K562 (cell line): Measurements from ENCODE around the gene PCDH9. TPM values are rescaled to one million over a fixed set of nuclear protein-coding genes. Genes with fewer than 3 reads are reported as not detected.

ENCODE experiments used
- ATAC-seq: fragments of 200-7000 bp; cut with Tn5 transposase; 3 replicates; pipeline ENCODE4 v1.9.1; 2020; ENCODE audit warnings: moderate library complexity
- BruUV-seq: library from RNA; stranded (reverse); fragments of 400-500 nt; replicated peaks from 2 replicates; lab custom pipeline; 2021; lab: Mats Ljungman, UMichigan
- CTCF ChIA-PET: fragments of 300-600 bp; formaldehyde crosslinking; extraction: SDS; loops from one replicate; lab custom pipeline; 2021; ENCODE audit warnings: low intra/inter-chr PET ratio; lab: Yijun Ruan, JAX
- POLR2A ChIA-PET: fragments of 300-600, 350-650 bp; sonication (Branson Sonifier 250); formaldehyde crosslinking; extraction: SDS; loops from one replicate; lab custom pipeline; 2021; ENCODE audit warnings: antibody characterized with exemption, inconsistent platforms; lab: Yijun Ruan, JAX
- DNase-seq, 4 experiments: peaks; one replicate each; pipeline versions ENCODE4 v3.0.0 to v3.0.0-alpha.2; 2011 to 2018; ENCODE audit warnings: low spot score in 3 of 4, mixed read lengths in 3 of 4; ENCODE audit errors: extremely low read depth in 1 of 4
- FAIRE-seq: peaks from 2 replicates; lab custom pipeline; 2011; peaks lifted over from hg19 to GRCh38; lab: Jason Lieb, UNC
- H2AFZ ChIP-seq: 2 replicates; pipeline ENCODE4 v1.6.0; 2011; ENCODE audit warnings: low read depth, low read length, control low read depth, inconsistent platforms
- H3K27ac ChIP-seq: fragments of 200-600 bp; 3 replicates; pipeline ENCODE4 v1.8.0; 2011; ENCODE audit warnings: low read depth, mild to moderate bottlenecking, control low read depth, inconsistent platforms, low read length, moderate library complexity, mixed read lengths; ENCODE audit errors: extremely low read depth
- H3K27me3 ChIP-seq, 2 experiments: fragments of 300-600 bp in 1 of 2; 2 replicates in 1 of 2; 3 replicates in 1 of 2; pipeline versions ENCODE4 v1.6.0 to v1.8.0; 2011; ENCODE audit warnings: inconsistent platforms in 2 of 2, low read length in 2 of 2, mild to moderate bottlenecking in 1 of 2, mixed read lengths in 1 of 2, moderate library complexity in 1 of 2; ENCODE audit not compliant: control insufficient read depth in 2 of 2, insufficient read depth in 2 of 2
- H3K36me3 ChIP-seq: fragments of 300-600 bp; 3 replicates; pipeline ENCODE4 v1.8.0; 2011; ENCODE audit warnings: mild to moderate bottlenecking, low read length, inconsistent platforms; ENCODE audit not compliant: control insufficient read depth, insufficient read depth
- H3K4me1 ChIP-seq, 2 experiments: fragments of 200-600 bp in 1 of 2; replicated peaks in 1 of 2; 2 replicates in 1 of 2; 3 replicates in 1 of 2; pipeline versions ENCODE4 v1.5.1 to v1.8.0; 2011; ENCODE audit warnings: inconsistent platforms in 2 of 2, low read length in 2 of 2, mild to moderate bottlenecking in 1 of 2, mixed read lengths in 1 of 2, moderate library complexity in 1 of 2; ENCODE audit not compliant: control insufficient read depth in 2 of 2, insufficient read depth in 2 of 2
- H3K4me2 ChIP-seq: 2 replicates; pipeline ENCODE4 v1.6.1; 2011; ENCODE audit warnings: low read length, control low read depth, inconsistent platforms, mixed read lengths; ENCODE audit not compliant: insufficient read depth
- H3K4me3 ChIP-seq: fragments of 200-600 bp; sonication (generic), shearing (Covaris generic); 2 replicates; pipeline ENCODE4 v1.5.1; 2016; ENCODE audit warnings: control low read depth, inconsistent platforms
- H3K79me2 ChIP-seq: fragments of 200-600 bp; 3 replicates; pipeline ENCODE4 v1.8.0; 2011; ENCODE audit warnings: low read length, inconsistent platforms; ENCODE audit not compliant: control insufficient read depth, insufficient read depth
- H3K9ac ChIP-seq, 2 experiments: 2 replicates each; pipeline versions ENCODE4 v1.6.0 to v1.6.1; 2011; ENCODE audit warnings: low read depth in 2 of 2, low read length in 2 of 2, control low read depth in 1 of 2, inconsistent platforms in 1 of 2, mild to moderate bottlenecking in 1 of 2, mixed read lengths in 1 of 2; ENCODE audit not compliant: insufficient read depth in 1 of 2
- H3K9me1 ChIP-seq: one replicate; pipeline ENCODE4 v1.6.0; 2011; ENCODE audit warnings: inconsistent platforms, mild to moderate bottlenecking, low read length, moderate library complexity; ENCODE audit not compliant: control insufficient read depth, insufficient read depth
- H3K9me3 ChIP-seq: replicated peaks from 2 replicates; pipeline ENCODE4 v1.5.1; 2011; ENCODE audit warnings: low read depth, low read length, inconsistent platforms; ENCODE audit not compliant: control insufficient read depth, insufficient read depth
- H4K20me1 ChIP-seq: replicated peaks from 2 replicates; pipeline ENCODE4 v1.6.1; 2011; ENCODE audit warnings: low read length, inconsistent platforms, mixed read lengths; ENCODE audit not compliant: control insufficient read depth, insufficient read depth
- CEBPB ChIP-seq: fragments of 450-650 bp; IDR thresholded peaks from 2 replicates; pipeline ENCODE4 v1.6.1; 2016; ENCODE audit warnings: missing genetic modification characterization, missing compliant biosample characterization
- CEBPG ChIP-seq, 3 experiments: fragments of 200-800 bp in 1 of 3; sonication (Bioruptor generic) in 1 of 3; sonication (generic) in 1 of 3; formaldehyde crosslinking in 1 of 3; IDR thresholded peaks in 2 of 3; conservative IDR thresholded peaks in 1 of 3; 2 replicates each; pipeline versions ENCODE4 v1.6.1 to v1.8.0; 2016 to 2022; ENCODE audit warnings: missing compliant biosample characterization in 2 of 3, missing genetic modification characterization in 2 of 3, mild to moderate bottlenecking in 1 of 3, missing genetic modification reagents in 1 of 3
- DACH1 ChIP-seq: fragments of 450-650 bp; IDR thresholded peaks from 2 replicates; pipeline ENCODE4 v1.6.1; 2018; ENCODE audit not compliant: partially characterized antibody
- NRF1 ChIP-seq, 2 experiments: fragments of 450-650 bp; IDR thresholded peaks in 1 of 2; conservative IDR thresholded peaks in 1 of 2; 2 replicates each; pipeline ENCODE4 v1.6.1; 2014; ENCODE audit warnings: mild to moderate bottlenecking in 2 of 2
- PCBP1 ChIP-seq: fragments of 200-400 bp; formaldehyde crosslinking; IDR thresholded peaks from 2 replicates; pipeline ENCODE4 v1.6.1; 2018; ENCODE audit warnings: mild to moderate bottlenecking, low read depth, low read length; ENCODE audit not compliant: poor library complexity, severe bottlenecking
- POLR3A ChIP-seq: IDR thresholded peaks from 2 replicates; pipeline ENCODE4 v1.6.1; 2011; ENCODE audit warnings: borderline replicate concordance, mild to moderate bottlenecking, moderate library complexity; ENCODE audit not compliant: insufficient read length, insufficient read depth; ENCODE audit errors: extremely low read depth
- RFX5 ChIP-seq: IDR thresholded peaks from 2 replicates; pipeline ENCODE4 v1.6.1; 2011; ENCODE audit warnings: low read depth, mild to moderate bottlenecking, improper control_type of control experiment, low read length
- WGBS: fragments of 100-300 bp; shearing (Covaris generic); methylation state at CpG from one replicate; pipeline ENCODE4 v1.1.6; 2016; ENCODE audit warnings: low coverage, mixed read lengths; ENCODE audit not compliant: insufficient coverage; ENCODE audit errors: missing lambda C conversion rate; 5-methylcytosine and 5-hydroxymethylcytosine counted together
- in situ Hi-C: fragments of 300-500 bp; cut with MboI; formaldehyde crosslinking; loops from 4 replicates; pipeline ENCODE4 v1.15.0; 2018; ENCODE audit warnings: inconsistent platforms, mixed read lengths
- intact Hi-C: fragments of 100-400 bp; cut with micrococcal nuclease; formaldehyde crosslinking; loops from 2 replicates; pipeline ENCODE4 v1.14.2; 2022
- polyA plus RNA-seq, 8 experiments: library from polyadenylated mRNA; depleted of rRNA in 4 of 8; stranded (reverse) in 5 of 8; unstranded in 3 of 8; fragments of >200 nt; fragmentation: Nextera tagmentation in 2 of 8; fragmentation: Illumina TruSeq in 1 of 8; extraction: Ambion mirVana in 2 of 8; extraction: Trizol in 1 of 8; gene quantifications; 2 replicates each; pipeline versions ENCODE4 v1.2.1 to v1.2.3, GENCODE V29; 2011 to 2014; ENCODE audit warnings: inconsistent platforms in 1 of 8, missing spikeins in 1 of 8
- total RNA-seq, 7 experiments: library from RNA; depleted of rRNA in 6 of 7; stranded (reverse); fragments of >200 nt in 6 of 7; fragmentation: Illumina TruSeq in 2 of 7; extraction: Trizol in 2 of 7; gene quantifications; 2 replicates each; pipeline versions ENCODE4 v1.2.1 to v1.2.3, GENCODE V29; 2011 to 2021; ENCODE audit warnings: low replicate concordance in 1 of 7
- TF ChIP-seq, protein P1 (sequence below): fragments of 450-650 bp; IDR thresholded peaks from 2 replicates; pipeline ENCODE4 v1.6.1; 2014; ENCODE audit warnings: low read depth, mild to moderate bottlenecking, moderate library complexity, borderline replicate concordance

Gene PCDH9
- total and polyA plus RNA-seq, 9 of the 15 experiments (the other 6 are each of a cell fraction or from before 2014, with no cell fraction given): 1.1 to 6.7 (median 4.9) TPM

DNA sequence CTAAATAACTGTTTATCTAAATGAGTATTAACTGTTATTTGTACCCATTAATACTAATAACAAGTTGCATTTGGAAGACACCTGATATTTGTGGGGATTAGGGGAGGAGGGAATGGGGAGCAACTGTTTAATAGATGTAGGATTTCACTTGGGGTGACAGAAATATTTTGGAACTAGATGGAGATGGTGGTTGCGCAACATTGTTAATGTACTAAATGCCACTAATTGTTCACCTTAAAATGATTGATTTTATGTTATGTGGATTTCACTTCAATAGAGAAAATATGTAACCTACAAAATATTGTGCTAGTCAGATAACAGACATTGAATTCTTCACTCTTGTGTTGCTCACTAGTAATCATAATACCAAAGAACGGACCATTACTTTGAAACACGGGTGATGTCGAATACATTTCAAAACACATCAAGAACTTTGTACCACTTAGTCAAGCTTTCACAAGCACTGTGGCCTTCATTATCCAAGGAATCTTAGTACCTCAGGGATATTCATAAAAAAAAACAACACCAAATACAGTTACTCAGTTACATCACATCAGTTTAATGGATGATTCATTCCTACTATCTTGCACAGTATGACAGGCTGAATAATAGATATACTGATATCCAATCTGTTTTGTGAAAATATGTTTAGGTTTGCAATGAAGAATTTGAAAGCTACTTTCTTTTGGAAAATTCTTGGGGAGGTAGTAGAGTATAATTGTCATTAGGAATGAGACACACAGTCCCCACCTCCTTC lies 721.8 kb downstream of the PCDH9 start:
- H3K4me1 ChIP-seq: no peaks in the 10 kb centered on the region
- H3K9me1 ChIP-seq: no peaks in the 10 kb centered on the region
- no peak overlapping the region for H3K4me2 ChIP-seq
- ATAC-seq (no peak), DNase-seq (no peak)
- in situ Hi-C loops (no loop called here), intact Hi-C loops (no loop called here)
- no peaks in the 10 kb centered on the region for H3K27me3 ChIP-seq
- H3K9me3 ChIP-seq: no peaks in the 10 kb centered on the region
- H2AFZ ChIP-seq: no peak overlapping the region
- H3K36me3 ChIP-seq: no peaks in the 10 kb centered on the region
- CTCF ChIA-PET: no interaction called here
- no peaks in the 10 kb centered on the region for H4K20me1 ChIP-seq
- H3K27ac ChIP-seq: no peak overlapping the region
- WGBS: 59% methylated on average over 4 of the region's 4 CpGs
- H3K4me3 ChIP-seq: no peak overlapping the region
- no TSS peak for BruUV-seq
- TF ChIP-seq CEBPB (tag) (peak; percentile 86), CEBPG (CRISPR knock-in tag; IDR thresholded peaks at IDR 0.05) (no peak), CEBPG (tag; conservative IDR thresholded peaks at IDR 0.05 in 1 of 2, IDR thresholded peaks at IDR 0.05 in 1 of 2) (peak in 1 of 2 experiments; percentile 92; a peak in 2 of 4 replicates), POLR3A (no peak)
- TF ChIP-seq, all 486 proteins: peak for 2
- POLR2A ChIA-PET: no interaction called here
- FAIRE-seq: no peak
- Histone ChIP-seq H3K79me2 (no peaks in the 10 kb centered on the region), H3K9ac (no peak overlapping the region)

DNA sequence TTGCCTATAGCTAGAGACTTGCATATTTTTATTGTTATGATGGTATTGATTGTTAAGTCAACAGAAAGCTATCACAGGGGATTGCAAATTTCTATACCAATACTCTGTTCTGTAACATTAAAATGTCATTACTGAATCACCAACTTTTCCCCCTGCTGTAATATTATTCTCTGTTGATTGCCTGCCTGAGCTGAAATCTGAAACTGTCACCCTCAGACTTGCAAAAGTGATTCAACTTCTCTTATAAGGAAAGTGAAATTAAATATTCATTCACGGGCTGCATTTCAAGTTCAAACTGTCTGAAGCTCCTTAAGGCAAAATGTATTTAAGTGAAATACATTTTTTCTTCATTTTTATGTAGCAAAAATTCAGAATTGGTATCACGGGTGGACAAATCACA lies 723.2 kb downstream of the PCDH9 start:
- no peaks in the 10 kb centered on the region for H3K27me3 ChIP-seq
- H3K9me1 ChIP-seq: no peaks in the 10 kb centered on the region
- H4K20me1 ChIP-seq: no peaks in the 10 kb centered on the region
- no peak overlapping the region for H3K4me2 ChIP-seq
- no peak for FAIRE-seq
- POLR2A ChIA-PET: no interaction called here
- H3K4me1 ChIP-seq: no peaks in the 10 kb centered on the region
- 19% methylated on average over 2 of the region's 2 CpGs for WGBS
- no peak overlapping the region for H3K27ac ChIP-seq
- H3K9me3 ChIP-seq: no peaks in the 10 kb centered on the region
- no TSS peak for BruUV-seq
- H2AFZ ChIP-seq: no peak overlapping the region
- H3K79me2 ChIP-seq: no peaks in the 10 kb centered on the region
- TF ChIP-seq, protein P1, sequence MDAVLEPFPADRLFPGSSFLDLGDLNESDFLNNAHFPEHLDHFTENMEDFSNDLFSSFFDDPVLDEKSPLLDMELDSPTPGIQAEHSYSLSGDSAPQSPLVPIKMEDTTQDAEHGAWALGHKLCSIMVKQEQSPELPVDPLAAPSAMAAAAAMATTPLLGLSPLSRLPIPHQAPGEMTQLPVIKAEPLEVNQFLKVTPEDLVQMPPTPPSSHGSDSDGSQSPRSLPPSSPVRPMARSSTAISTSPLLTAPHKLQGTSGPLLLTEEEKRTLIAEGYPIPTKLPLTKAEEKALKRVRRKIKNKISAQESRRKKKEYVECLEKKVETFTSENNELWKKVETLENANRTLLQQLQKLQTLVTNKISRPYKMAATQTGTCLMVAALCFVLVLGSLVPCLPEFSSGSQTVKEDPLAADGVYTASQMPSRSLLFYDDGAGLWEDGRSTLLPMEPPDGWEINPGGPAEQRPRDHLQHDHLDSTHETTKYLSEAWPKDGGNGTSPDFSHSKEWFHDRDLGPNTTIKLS: no peak
- no peak for TF ChIP-seq NRF1 (conservative IDR thresholded peaks at IDR 0.05 in 1 of 2, IDR thresholded peaks at IDR 0.05 in 1 of 2)
- no peak for TF ChIP-seq RFX5
- no peak for TF ChIP-seq DACH1
- no peak for TF ChIP-seq PCBP1
- in situ Hi-C loops: no loop called here
- ATAC-seq: no peak
- H3K36me3 ChIP-seq: no peaks in the 10 kb centered on the region
- DNase-seq: no peak
- no peak overlapping the region for H3K9ac ChIP-seq
- CTCF ChIA-PET: no interaction called here
- intact Hi-C loops: no loop called here
- H3K4me3 ChIP-seq: no peak overlapping the region
